Chondrocyte (in vitro differentiated cells): ENCODE results near the gene SLC43A3. TPM values are rescaled to one million over a fixed set of nuclear protein-coding genes. Genes with fewer than 3 reads are reported as not detected.

Experiments used
- DNase-seq: peaks from one replicate; pipeline ENCODE4 v3.0.0; 2021; ENCODE audit warnings: mixed read lengths, low spot score
- H3K27ac Mint-ChIP-seq: one replicate; pipeline ENCODE4 v1.8.0; 2021; ENCODE audit warnings: mild to moderate bottlenecking, moderate library complexity, mixed read lengths; ENCODE audit not compliant: unreplicated experiment
- H3K27me3 Mint-ChIP-seq: 2 replicates; pipeline ENCODE4 v1.8.0; 2021; ENCODE audit warnings: low read depth, mixed read lengths
- H3K36me3 Mint-ChIP-seq: 2 replicates; pipeline ENCODE4 v1.8.0; 2021; ENCODE audit warnings: low read depth, mixed read lengths
- H3K4me1 Mint-ChIP-seq: 2 replicates; pipeline ENCODE4 v1.8.0; 2021; ENCODE audit warnings: low read depth, mild to moderate bottlenecking, mixed read lengths
- H3K4me3 Mint-ChIP-seq: one replicate; pipeline ENCODE4 v1.8.0; 2021; ENCODE audit warnings: mild to moderate bottlenecking, moderate library complexity, mixed read lengths; ENCODE audit not compliant: unreplicated experiment
- H3K9me3 Mint-ChIP-seq: 2 replicates; pipeline ENCODE4 v1.8.0; 2021; ENCODE audit warnings: low read depth, mixed read lengths
- CTCF ChIP-seq: fragments of 200-600 bp; sonication (generic); IDR thresholded peaks from 2 replicates; pipeline ENCODE4 v1.5.0; 2021; ENCODE audit warnings: antibody characterized with exemption, mild to moderate bottlenecking, moderate library complexity
- total RNA-seq: library from RNA; stranded (reverse); gene quantifications from 3 replicates; pipeline ENCODE4 v1.2.1, GENCODE V29; 2021

The SLC43A3 gene
- total RNA-seq, 1 donor from 2014 or later: 12.4 TPM

DNA sequence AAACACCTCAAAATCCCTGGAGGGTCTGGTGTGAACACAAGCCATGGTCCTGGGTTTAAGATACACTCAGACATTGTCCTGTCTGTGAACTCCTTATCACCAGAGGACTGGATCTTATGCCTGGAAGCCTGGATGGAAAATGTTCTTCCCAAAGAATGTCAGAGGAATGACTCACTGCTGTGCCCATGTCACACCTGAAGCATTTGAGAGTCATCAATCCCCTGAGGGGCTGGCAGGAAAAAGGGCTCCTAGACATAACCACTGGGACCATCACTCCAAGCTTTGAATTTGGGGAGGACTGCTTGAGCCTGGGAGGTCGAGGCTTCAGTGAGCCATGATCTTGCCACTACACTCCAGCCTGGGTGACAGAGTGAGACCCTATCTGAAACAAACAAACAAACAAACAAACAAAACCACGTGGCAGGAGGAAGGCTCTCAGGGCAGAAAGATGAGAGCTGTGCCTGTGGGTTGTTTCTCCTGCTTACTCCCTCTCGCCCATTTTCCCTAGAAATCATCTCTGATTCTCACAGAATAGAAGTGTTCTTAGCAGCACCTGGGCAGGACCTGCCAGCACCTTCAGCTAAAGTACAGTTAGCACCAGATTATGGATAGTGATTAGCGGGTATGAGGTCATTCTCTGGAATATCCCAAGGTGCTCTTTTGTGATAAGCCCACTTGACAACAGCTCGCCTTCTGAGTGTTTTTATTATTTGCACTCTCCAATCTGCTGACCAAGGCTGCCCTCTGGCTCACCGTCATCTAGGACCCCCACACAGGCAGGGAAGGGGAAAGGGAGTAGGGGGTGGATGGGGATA, 24.5 kb downstream of the SLC43A3 start:
- DNase-seq: no peak
- Mint-ChIP-seq H3K27me3 (peaks cover 17% of the 10 kb centered on the region), H3K4me1 (no peaks in the 10 kb centered on the region), H3K9me3 (no peaks in the 10 kb centered on the region), H3K36me3 (peaks cover 6% of the 10 kb centered on the region), H3K4me3 (no peak overlapping the region), H3K27ac (no peak overlapping the region)
- no peak for TF ChIP-seq CTCF

DNA sequence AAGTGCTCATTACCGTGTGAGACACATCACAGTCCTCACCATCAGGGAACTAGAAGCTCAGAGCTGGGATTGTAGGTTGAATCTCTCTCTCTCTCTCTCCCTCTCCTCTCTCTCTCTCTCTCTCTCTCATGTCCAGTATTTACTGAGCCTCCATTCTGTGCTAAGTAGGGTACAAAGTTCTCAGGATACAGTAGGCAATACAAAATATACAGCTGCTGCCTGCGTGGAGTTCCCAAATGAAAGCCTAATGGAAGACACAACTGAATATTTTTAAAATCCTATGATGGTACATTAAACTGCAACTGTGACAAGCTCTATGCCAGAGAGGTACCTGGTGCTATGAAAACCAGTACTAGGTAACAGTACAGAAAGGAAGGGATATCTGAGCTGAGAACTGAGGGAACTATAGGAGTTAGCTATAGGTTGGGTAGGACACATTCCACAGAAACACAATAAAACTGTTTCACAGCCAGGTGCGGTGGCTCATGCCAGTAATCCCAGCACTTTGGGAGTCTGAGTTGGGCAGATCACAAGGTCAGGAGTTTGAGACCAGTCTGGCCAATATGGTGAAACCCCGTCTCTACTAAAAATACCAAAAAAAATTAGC, 26.8 kb downstream of the SLC43A3 start:
- no peak for DNase-seq
- Mint-ChIP-seq H3K4me3 (no peak overlapping the region), H3K36me3 (peaks cover 1% of the 10 kb centered on the region), H3K9me3 (no peaks in the 10 kb centered on the region), H3K27me3 (peaks cover 17% of the 10 kb centered on the region), H3K27ac (no peak overlapping the region), H3K4me1 (no peaks in the 10 kb centered on the region)
- no peak for TF ChIP-seq CTCF

DNA sequence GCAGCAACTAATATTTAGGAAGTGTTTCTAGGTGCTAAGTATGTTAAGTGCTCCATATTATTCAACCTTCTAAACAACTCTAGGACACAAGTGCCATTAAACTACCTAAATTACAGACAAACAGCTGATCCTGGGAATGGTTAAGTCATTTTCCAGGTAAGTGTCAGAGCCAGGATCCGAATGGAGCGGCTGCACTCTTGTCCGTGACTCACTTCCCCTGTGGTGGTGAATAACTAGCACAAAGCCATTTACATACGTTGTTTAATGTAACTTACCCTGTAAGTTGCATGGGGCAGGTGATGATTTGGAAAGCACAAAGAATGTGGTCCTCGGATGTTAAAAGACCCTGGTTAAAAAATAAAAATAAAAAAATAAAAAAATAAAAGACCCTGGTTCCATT, 27.7 kb downstream of the SLC43A3 start:
- Mint-ChIP-seq H3K4me3 (no peak overlapping the region), H3K36me3 (peaks cover 1% of the 10 kb centered on the region), H3K9me3 (no peaks in the 10 kb centered on the region), H3K4me1 (no peaks in the 10 kb centered on the region), H3K27me3 (peaks cover 21% of the 10 kb centered on the region), H3K27ac (no peak overlapping the region)
- no peak for TF ChIP-seq CTCF
- DNase-seq: no peak

- H3K27me3 Mint-ChIP-seq: peaks cover 23% of the 10 kb centered on the region
- no peaks in the 10 kb centered on the region for H3K9me3 Mint-ChIP-seq
- H3K27ac Mint-ChIP-seq: no peak overlapping the region
- DNase-seq: no peak
- TF ChIP-seq CTCF: no peak
- H3K36me3 Mint-ChIP-seq: no peaks in the 10 kb centered on the region
- H3K4me3 Mint-ChIP-seq: no peak overlapping the region
- no peaks in the 10 kb centered on the region for H3K4me1 Mint-ChIP-seq
These were observed 29.4 kb downstream of the SLC43A3 start for GRCh38 chr11:57397394-57397990.

DNA sequence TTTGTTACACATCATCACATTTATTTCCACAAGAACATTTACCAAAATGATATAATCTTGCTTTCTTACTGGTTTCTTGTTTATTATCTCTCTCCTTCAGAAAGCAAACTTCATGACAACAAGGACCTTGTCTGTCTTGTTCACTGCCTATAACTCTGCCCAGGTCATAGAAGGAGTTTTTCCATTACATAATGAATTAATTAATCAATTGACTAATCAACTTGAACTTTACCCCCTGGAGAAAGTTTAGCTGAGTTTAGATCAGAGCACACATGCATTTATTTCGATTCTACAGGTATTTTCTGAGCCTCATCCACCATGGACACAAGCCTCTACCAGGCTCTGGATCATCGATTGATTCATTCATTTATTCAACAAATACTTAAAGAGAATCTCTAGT, 30.2 kb downstream of the SLC43A3 start:
- Mint-ChIP-seq H3K27ac (no peak overlapping the region), H3K27me3 (peaks cover 24% of the 10 kb centered on the region), H3K9me3 (no peaks in the 10 kb centered on the region), H3K36me3 (no peaks in the 10 kb centered on the region), H3K4me3 (no peak overlapping the region), H3K4me1 (no peaks in the 10 kb centered on the region)
- DNase-seq: no peak
- no peak for TF ChIP-seq CTCF
